Stimulated activated CD4-positive, alpha-beta T cell treated with anti-CD3 and anti-CD28 coated beads, Interleukin-1b, Interleukin-23, amount 100 ng/mL, for 48 hours (primary cell): Measurements from ENCODE around the gene CDC34.
"Not testable (repeated sequence)": the region's sequence is repeated elsewhere in the genome, so short reads cannot be mapped to it uniquely, and the experiment has no call there.

Source experiments
- DNase-seq: peaks from one replicate; pipeline ENCODE4 v3.0.0-alpha.2; 2020

Gene CDC34

GRCh38 chr19:574658-575526, 43.3 kb downstream of the CDC34 start:
- no peak for DNase-seq

- DNase-seq = no peak
Observed at GRCh38 chr19:575527-576506, 44.3 kb downstream of the CDC34 start.

DNA sequence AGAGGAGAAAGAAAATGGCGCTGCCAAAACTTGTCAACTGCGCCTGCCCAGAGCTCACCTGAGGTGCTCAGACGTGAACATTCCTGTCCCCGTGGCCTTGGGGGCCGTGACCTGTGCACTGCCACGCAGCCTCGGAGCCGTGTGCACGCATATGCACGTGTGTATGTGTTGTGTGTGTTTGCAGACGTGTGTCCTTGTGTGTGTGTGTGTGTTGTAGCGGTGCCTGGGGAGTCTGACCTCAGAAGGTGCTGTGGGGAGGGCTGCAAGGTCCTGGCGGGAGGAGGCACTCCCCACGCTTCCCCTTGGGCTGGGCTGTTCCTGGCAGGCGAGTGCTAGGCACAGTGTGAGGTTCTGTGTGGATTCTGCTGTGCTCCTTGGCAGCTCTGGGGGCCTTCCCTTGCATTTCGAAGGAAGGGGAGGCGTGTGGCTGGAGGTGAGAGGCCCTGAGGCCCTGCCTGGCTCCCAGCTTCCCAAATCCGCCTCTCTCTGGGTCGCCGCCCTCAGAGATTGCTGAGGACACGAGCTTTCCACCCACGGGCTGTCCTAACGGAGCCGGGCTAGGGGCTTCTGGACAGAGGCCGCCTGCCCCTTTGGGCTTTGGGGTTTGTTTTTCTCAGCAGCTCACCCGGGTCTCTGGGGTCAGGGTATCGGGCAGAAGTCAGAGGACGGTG, 45.3 kb downstream of the CDC34 start:
- DNase-seq = no peak

DNA sequence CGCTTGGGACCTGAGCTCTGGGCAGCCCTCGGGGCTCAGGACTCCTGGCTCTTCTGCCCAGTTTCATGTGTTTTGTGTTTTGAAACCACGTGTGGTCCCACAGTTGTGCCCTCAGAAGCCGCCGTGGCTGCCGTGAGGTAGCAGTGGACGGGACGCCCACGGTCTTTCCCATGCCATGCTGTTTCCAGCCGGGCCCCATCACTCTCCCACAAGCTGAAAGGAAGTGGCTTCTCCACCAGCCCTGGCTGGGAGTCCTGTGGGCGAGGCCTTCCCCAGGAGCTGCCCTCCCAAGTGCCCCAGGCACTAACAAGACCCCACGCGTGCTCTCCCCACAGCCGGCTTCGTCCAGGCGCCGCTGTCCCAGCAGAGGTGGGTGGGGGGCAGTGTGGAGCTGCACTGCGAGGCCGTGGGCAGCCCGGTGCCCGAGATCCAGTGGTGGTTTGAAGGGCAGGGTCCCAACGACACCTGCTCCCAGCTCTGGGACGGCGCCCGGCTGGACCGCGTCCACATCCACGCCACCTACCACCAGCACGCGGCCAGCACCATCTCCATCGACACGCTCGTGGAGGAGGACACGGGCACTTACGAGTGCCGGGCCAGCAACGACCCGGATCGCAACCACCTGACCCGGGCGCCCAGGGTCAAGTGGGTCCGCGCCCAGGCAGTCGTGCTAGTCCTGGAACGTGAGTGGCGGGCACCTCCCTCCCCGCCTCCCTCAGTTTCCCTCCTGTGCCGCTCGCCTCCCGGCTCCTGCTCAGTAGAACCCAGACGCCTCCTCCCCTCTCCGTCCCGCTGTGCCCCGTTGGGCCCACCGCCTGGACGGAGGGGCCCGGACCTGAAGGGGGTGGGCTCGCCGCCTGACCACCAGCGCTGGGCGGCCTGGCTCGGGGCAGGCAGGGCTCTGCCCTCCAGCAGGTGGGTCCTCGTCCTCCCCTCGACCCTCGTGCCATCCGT, 46.2 kb downstream of the CDC34 start:
- no peak for DNase-seq

DNA sequence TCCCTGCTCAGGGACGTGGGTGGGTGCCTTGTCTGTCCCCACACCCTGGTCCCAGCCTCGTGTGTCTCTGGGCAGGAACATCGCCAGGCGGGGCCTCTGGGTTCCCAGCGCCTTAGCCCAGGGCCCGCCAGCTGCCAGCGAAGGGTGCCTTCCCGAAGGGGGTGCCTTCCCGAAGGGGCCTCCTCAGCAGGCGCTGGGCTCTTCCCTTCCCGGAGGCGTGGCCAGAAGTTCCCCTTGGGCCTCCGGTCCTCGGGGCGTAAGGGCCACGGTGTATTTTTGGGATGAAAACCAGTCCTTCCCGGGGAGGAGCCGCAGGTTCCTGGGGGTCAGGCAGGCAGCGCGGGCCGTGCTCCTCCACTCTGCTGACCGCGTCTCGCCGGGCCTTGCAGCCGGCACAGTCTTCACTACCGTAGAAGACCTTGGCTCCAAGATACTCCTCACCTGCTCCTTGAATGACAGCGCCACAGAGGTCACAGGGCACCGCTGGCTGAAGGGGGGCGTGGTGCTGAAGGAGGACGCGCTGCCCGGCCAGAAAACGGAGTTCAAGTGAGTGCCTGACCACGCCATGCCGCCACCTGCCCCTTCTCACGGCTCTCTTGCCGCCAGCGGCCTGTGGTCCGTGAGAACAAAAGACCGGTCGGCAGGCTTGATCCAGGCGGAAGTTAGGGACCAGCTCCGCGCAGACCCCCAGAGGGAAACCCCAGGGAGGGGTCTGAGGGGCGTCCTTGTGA, 47.7 kb downstream of the CDC34 start:
- no peak for DNase-seq

- DNase-seq = no peak
Observed at GRCh38 chr19:579842-580155, 48.2 kb downstream of the CDC34 start.

GRCh38 chr19:580274-580835, 48.8 kb downstream of the CDC34 start:
- no peak for DNase-seq

DNA sequence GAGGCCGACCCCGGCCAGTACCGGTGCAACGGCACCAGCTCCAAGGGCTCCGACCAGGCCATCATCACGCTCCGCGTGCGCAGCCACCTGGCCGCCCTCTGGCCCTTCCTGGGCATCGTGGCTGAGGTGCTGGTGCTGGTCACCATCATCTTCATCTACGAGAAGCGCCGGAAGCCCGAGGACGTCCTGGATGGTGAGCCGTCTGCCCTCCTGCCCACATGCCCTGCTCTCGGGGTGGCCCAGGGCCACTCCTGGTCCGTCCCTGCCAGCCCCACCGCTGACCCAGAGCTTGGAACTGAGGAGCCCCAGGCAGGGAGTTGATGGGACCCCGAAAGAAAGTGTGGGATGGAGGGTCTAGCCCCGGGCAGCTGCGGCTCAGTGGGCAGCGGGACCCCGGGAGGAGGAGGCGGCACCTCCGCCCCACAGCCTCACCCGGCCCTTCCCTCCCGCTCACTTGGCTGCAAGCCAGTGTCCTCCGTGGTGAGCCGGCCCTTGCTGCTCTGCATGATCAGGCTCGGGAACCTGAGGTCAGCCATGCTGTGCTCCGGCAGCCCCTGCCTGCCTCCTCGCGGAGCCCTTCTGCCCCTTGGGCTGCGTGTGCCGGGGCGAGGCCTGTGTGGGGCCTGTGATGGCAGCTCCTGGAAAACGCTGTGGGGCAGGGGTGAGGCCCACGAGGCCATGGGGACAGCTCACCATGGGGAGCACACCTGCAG, 50.0 kb downstream of the CDC34 start:
- no peak for DNase-seq

DNA sequence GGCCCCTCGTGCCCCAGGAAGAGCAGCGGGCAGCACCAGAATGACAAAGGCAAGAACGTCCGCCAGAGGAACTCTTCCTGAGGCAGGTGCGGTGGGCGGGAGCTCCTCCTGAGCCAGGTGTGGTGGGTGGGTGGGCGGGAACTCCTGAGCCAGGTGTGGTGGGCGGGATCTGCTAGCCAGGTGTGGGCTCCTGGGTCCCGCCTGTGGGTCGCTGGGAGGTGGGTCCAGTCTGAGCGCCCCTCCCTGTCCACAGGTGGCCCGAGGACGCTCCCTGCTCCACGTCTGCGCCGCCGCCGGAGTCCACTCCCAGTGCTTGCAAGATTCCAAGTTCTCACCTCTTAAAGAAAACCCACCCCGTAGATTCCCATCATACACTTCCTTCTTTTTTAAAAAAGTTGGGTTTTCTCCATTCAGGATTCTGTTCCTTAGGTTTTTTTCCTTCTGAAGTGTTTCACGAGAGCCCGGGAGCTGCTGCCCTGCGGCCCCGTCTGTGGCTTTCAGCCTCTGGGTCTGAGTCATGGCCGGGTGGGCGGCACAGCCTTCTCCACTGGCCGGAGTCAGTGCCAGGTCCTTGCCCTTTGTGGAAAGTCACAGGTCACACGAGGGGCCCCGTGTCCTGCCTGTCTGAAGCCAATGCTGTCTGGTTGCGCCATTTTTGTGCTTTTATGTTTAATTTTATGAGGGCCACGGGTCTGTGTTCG, 51.1 kb downstream of the CDC34 start:
- no peak for DNase-seq

GRCh38 chr19:583198-583967, 51.8 kb downstream of the CDC34 start:
- DNase-seq = no peak

- DNase-seq = no peak
Observed at GRCh38 chr19:583968-584239, 52.3 kb downstream of the CDC34 start.

GRCh38 chr19:584240-585001, 52.9 kb downstream of the CDC34 start:
- peak; percentile 62 for DNase-seq

GRCh38 chr19:585146-585545, 53.6 kb downstream of the CDC34 start:
- not testable (repeated sequence) for DNase-seq

- no peak for DNase-seq
Observed at GRCh38 chr19:585551-586110, 54.1 kb downstream of the CDC34 start.

DNA sequence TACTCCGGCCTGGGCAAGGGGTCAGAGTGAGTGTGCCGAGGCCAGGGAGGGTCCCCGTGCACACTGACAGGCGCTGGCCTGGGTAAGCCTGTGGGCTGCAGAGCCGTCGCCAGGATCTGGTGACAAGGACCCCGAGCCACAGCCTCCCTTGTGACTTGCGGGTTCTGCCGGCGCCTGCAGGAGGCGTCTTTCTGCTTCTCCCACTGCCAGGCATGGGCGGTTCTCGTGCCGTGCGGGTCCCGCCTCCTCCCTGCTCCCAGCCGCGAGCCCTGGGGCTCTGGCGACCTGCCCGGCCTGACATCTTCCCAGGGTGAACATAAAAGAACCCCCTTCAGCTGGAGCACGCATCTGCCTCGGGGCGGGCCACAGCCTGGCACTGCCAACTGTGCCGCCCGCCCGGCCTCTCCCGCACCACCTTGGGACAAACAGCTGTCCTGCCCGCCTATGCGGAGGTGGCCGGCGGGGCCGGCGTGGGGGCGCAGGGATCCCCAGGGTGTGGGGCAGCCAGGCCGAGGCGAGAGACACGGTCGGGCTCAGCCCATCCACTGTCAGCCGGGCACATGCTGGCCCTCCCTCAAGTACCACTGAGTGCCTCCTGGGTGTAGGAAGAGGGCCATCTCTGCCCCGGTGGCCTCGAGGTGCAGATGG, 56.7 kb downstream of the CDC34 start:
- peak; percentile 78 for DNase-seq

DNA sequence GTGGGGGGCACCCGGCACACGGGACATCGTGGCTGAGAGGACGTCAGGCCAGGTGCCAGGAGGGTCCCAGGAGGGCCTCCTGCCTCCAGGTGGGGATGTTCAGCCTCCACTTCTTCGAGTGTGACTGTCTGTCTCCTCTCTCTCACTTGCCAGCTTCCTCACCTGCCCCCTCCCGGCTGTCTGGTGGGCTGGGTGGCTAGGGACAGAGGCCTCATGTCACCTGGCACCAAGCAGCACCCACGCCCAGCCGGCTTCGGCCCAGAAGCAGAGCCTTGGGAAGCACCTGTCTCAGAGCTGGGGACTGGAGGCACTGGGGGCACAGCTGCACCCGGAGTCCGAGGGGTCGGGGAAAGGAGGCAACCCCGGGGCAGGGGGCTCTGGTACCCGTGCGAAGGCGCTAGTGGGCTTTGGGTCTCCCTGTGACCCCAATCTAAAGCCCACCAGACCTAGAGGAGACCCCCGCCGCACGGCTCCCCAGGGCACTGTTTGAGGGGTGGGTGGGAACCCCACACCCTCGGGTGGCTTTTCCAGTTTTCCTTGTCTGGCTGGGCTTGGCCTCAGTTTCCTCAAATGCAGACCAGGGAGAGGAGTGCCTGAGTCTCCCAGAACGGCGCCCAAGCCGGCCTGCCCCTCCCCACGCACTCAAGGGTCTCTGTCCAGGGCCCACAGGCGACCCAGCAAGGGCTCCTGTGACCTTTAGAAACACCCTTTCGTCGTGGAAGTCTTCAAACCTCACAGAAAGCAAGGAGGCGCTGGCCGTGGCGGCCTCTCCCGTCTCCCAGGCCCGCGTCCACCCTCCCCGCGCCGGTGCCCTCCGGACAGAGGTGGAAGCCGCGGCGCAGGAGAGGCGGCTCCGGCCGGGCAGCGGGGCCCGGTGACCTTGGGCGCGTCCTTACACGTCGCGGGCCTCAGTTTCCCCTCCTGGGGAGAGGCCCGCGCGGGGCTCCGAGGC, 57.5 kb downstream of the CDC34 start:
- no peak for DNase-seq
